HTERT RPE-1 (cell line): ENCODE results near the gene ITCH.
"Not testable (repeated sequence)": the region's sequence is repeated elsewhere in the genome, so short reads cannot be mapped to it uniquely, and the experiment has no call there.

Source experiments
- in situ Hi-C: fragments of 300-500 bp; cut with MboI; formaldehyde crosslinking; loops from 4 replicates; pipeline ENCODE4 v1.14.3; 2020; ENCODE audit warnings: low sequenced_read_pairs

ITCH gene

GRCh38 chr20:34449674-34450592 is 86.9 kb downstream of the ITCH start:
- in situ Hi-C loops, result no loop called here

GRCh38 chr20:34452281-34452982 is 89.4 kb downstream of the ITCH start:
- in situ Hi-C loops, result no loop called here

GRCh38 chr20:34458631-34459030 is 95.6 kb downstream of the ITCH start:
- in situ Hi-C loops, result no loop called here

- in situ Hi-C loops, result no loop called here
Measured at GRCh38 chr20:34459209-34459897, 96.3 kb downstream of the ITCH start.

- in situ Hi-C loops, result no loop called here
Measured at GRCh38 chr20:34461779-34462087, 98.7 kb downstream of the ITCH start.

- in situ Hi-C loops, result no loop called here
Measured at GRCh38 chr20:34468951-34469350, 105.9 kb downstream of the ITCH start.

- in situ Hi-C loops, result no loop called here
Measured at GRCh38 chr20:34472246-34472925, 109.3 kb downstream of the ITCH start.

GRCh38 chr20:34473262-34473883 is 110.3 kb downstream of the ITCH start:
- in situ Hi-C loops, result no loop called here

GRCh38 chr20:34475979-34476736 is 113.1 kb downstream of the ITCH start:
- in situ Hi-C loops, result no loop called here

GRCh38 chr20:34479627-34480026 is 116.6 kb downstream of the ITCH start:
- in situ Hi-C loops, result no loop called here

- in situ Hi-C loops, result not testable (repeated sequence)
Measured at GRCh38 chr20:34482154-34482553, 119.1 kb downstream of the ITCH start.

GRCh38 chr20:34483585-34484220 is 120.6 kb downstream of the ITCH start:
- in situ Hi-C loops, result not testable (repeated sequence)

GRCh38 chr20:34485068-34485634 is 122.1 kb downstream of the ITCH start:
- in situ Hi-C loops, result no loop called here

GRCh38 chr20:34491226-34491931 is 128.3 kb downstream of the ITCH start:
- in situ Hi-C loops, result no loop called here

- in situ Hi-C loops, result no loop called here
Measured at GRCh38 chr20:34491932-34492509, 128.9 kb downstream of the ITCH start.

- in situ Hi-C loops, result no loop called here
Measured at GRCh38 chr20:34493646-34494045, 130.6 kb downstream of the ITCH start.

GRCh38 chr20:34495307-34495706 is 132.2 kb downstream of the ITCH start:
- in situ Hi-C loops, result no loop called here

GRCh38 chr20:34495916-34496315 is 132.8 kb downstream of the ITCH start:
- in situ Hi-C loops, result no loop called here
